ENCODE measurements around the gene TARDBP. TPM values are rescaled to one million over a fixed set of nuclear protein-coding genes. Genes with fewer than 3 reads are reported as not detected.
A peak's percentile ranks its signal among the peaks of the same experiment; 100 is the strongest.

Gene TARDBP
- total and polyA plus RNA-seq, 2 donors from 2014 or later = 103 to 140 TPM

GRCh38 chr1:11067716-11068599, 55.5 kb downstream of the TARDBP start:
- Histone ChIP-seq H3K36me3 (ENCODE audit: control insufficient read depth in 2 of 3, insufficient read depth in 3 of 3, low read length in 3 of 3) (peaks cover 5 to 54% (median 40%) of the 10 kb centered on the region in 3 donors), H3K4me3 (ENCODE audit: low read length in 3 of 3) (no peak overlapping the region), H3K4me1 (ENCODE audit: control insufficient read depth in 2 of 3, insufficient read depth in 2 of 3, low read depth in 1 of 3, low read length in 3 of 3) (no peaks in the 10 kb centered on the region), H3K27me3 (ENCODE audit: control insufficient read depth, insufficient read depth, low read length) (no peaks in the 10 kb centered on the region), H3K9me3 (ENCODE audit: control insufficient read depth in 2 of 3, insufficient read depth in 1 of 3, low read length in 3 of 3) (no peaks in the 10 kb centered on the region), H3K9ac (ENCODE audit: low read length in 3 of 3) (no peak overlapping the region), H3K27ac (ENCODE audit: low read depth in 2 of 2, low read length in 2 of 2) (no peak overlapping the region)
- TF ChIP-seq CTCF (IDR thresholded peaks at IDR 0.05; ENCODE audit: borderline replicate concordance, extremely low read depth, insufficient read depth) = no peak
- DNase-seq (peak in 1 of 5 donors; percentile 63), FAIRE-seq (no peak)
- intact Hi-C loops (cut with DNase I) = no loop called here

GRCh38 chr1:11068600-11069473, 56.4 kb downstream of the TARDBP start:
- Histone ChIP-seq H3K9ac (ENCODE audit: low read length in 3 of 3) (no peak overlapping the region), H3K36me3 (ENCODE audit: control insufficient read depth in 2 of 3, insufficient read depth in 3 of 3, low read length in 3 of 3) (peaks cover 5 to 61% (median 40%) of the 10 kb centered on the region in 3 donors), H3K4me1 (ENCODE audit: control insufficient read depth in 2 of 3, insufficient read depth in 2 of 3, low read depth in 1 of 3, low read length in 3 of 3) (no peaks in the 10 kb centered on the region), H3K27me3 (ENCODE audit: control insufficient read depth, insufficient read depth, low read length) (no peaks in the 10 kb centered on the region), H3K4me3 (ENCODE audit: low read length in 3 of 3) (no peak overlapping the region), H3K27ac (ENCODE audit: low read depth in 2 of 2, low read length in 2 of 2) (no peak overlapping the region), H3K9me3 (ENCODE audit: control insufficient read depth in 2 of 3, insufficient read depth in 1 of 3, low read length in 3 of 3) (no peaks in the 10 kb centered on the region)
- intact Hi-C loops (cut with DNase I) = no loop called here
- FAIRE-seq (no peak), DNase-seq (peak in 1 of 5 donors; percentile 36)
- no peak for TF ChIP-seq CTCF (IDR thresholded peaks at IDR 0.05; ENCODE audit: borderline replicate concordance, extremely low read depth, insufficient read depth)

GRCh38 chr1:11070876-11071275, 58.4 kb downstream of the TARDBP start:
- no peak for TF ChIP-seq CTCF (IDR thresholded peaks at IDR 0.05; ENCODE audit: borderline replicate concordance, extremely low read depth, insufficient read depth)
- Histone ChIP-seq H3K36me3 (ENCODE audit: control insufficient read depth in 2 of 3, insufficient read depth in 3 of 3, low read length in 3 of 3) (peaks cover 11 to 66% (median 47%) of the 10 kb centered on the region in 3 donors), H3K9me3 (ENCODE audit: control insufficient read depth in 2 of 3, insufficient read depth in 1 of 3, low read length in 3 of 3) (no peaks in the 10 kb centered on the region), H3K9ac (ENCODE audit: low read length in 3 of 3) (no peak overlapping the region), H3K27ac (ENCODE audit: low read depth in 2 of 2, low read length in 2 of 2) (no peak overlapping the region), H3K27me3 (ENCODE audit: control insufficient read depth, insufficient read depth, low read length) (no peaks in the 10 kb centered on the region), H3K4me1 (ENCODE audit: control insufficient read depth in 2 of 3, insufficient read depth in 2 of 3, low read depth in 1 of 3, low read length in 3 of 3) (no peaks in the 10 kb centered on the region), H3K4me3 (ENCODE audit: low read length in 3 of 3) (no peak overlapping the region)
- DNase-seq (peak in 1 of 5 donors; percentile 35), FAIRE-seq (no peak)
- intact Hi-C loops (cut with DNase I) = no loop called here

Data from kidney (tissue), 14 donors.